ENCODE measurements around the gene GRB2. TPM values are rescaled to one million over a fixed set of nuclear protein-coding genes. Genes with fewer than 3 reads are reported as not detected.
A peak's percentile ranks its signal among the peaks of the same experiment; 100 is the strongest.

The GRB2 gene
- total RNA-seq, 1 experiment from 2014 or later = 79.7 TPM

DNA sequence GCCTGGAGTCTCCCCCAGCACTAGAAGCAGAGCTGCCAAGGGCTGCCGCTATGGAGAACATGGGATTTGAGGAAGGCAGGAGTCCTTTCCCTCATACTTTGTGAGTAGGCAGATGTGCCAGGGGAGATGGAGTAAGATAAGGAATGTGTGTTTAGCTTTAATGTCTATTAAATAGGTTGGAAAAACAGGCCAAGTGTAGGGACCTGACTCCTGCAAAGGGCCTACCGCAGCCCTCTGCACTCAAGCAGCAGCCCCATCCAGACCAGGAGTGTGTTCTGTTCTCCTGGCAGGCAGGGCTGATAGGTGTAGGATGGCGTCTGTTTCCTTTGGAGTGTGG, 132.7 kb downstream of the GRB2 start:
- no peak for TF ChIP-seq CTCF (IDR thresholded peaks at IDR 0.05; ENCODE audit: unreplicated experiment)
- H3K27me3 Mint-ChIP-seq (ENCODE audit: unreplicated experiment) = no peaks in the 10 kb centered on the region
- intact Hi-C loops (cut with micrococcal nuclease; ENCODE audit: unreplicated experiment) = no loop called here
- BruUV-seq (replicated peaks) = no TSS peak
- CTCF ChIA-PET = no interaction called here
- no peaks in the 10 kb centered on the region for H3K9me3 Mint-ChIP-seq (ENCODE audit: low read depth, unreplicated experiment)
- peaks cover 48% of the 10 kb centered on the region for H3K36me3 Mint-ChIP-seq (ENCODE audit: insufficient read depth, unreplicated experiment)
- no peak for DNase-seq
- H3K4me1 Mint-ChIP-seq (ENCODE audit: low read depth, unreplicated experiment) = peaks cover 15% of the 10 kb centered on the region
- H3K4me3 Mint-ChIP-seq (ENCODE audit: low read depth, unreplicated experiment) = no peak overlapping the region
- no peak overlapping the region for H3K27ac Mint-ChIP-seq (ENCODE audit: unreplicated experiment)

DNA sequence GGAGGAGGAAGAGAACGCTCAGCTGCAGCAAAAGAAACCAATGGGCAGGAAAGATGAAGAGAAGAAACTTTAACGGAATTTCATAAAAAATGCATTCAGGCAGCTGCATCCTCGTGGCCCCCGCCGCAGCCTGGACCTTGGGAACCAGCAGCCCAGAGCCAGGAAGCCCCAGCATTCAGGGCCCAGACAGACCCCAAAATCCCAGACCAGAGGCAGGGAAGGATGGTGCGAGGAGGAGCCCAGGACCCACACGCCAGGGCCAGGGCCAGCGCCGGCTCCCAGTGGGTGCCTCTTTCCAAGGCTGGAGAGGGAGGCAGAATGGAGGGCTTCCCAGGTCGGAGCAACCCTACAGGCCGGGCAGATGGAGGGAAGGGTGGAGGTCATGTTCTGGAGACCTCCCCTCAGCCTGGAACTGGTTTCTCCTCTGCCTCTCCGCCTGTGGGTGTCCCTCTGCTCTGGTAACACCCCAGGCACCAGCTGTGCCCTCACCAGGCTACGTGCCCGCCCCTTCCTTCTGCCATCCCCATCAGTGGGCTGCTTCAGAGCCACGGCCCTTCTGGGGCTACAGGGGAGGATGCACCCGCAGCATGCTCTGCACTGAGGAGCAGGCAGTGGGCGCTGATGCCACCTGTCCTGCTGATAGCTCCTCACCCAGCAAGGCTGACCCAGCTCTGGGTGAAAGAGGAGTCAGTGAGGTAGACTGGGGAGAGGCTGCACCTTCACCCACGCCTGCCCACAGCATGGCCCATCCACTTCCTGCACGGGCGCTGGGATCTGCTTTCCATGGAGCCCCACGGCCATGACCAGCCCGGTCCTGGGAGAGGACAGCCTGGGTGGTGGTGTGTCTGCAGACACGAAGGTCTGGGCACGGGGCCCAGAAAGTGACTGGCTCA, 133.3 kb downstream of the GRB2 start:
- peaks cover 13% of the 10 kb centered on the region for H3K4me1 Mint-ChIP-seq (ENCODE audit: low read depth, unreplicated experiment)
- peak overlapping the region; percentile 91 for H3K4me3 Mint-ChIP-seq (ENCODE audit: low read depth, unreplicated experiment)
- intact Hi-C loops (cut with micrococcal nuclease; ENCODE audit: unreplicated experiment) = no loop called here
- H3K27me3 Mint-ChIP-seq (ENCODE audit: unreplicated experiment) = no peaks in the 10 kb centered on the region
- no TSS peak for BruUV-seq (replicated peaks)
- no peak for TF ChIP-seq CTCF (IDR thresholded peaks at IDR 0.05; ENCODE audit: unreplicated experiment)
- H3K27ac Mint-ChIP-seq (ENCODE audit: unreplicated experiment) = peak overlapping the region; percentile 73
- no peak for DNase-seq
- H3K36me3 Mint-ChIP-seq (ENCODE audit: insufficient read depth, unreplicated experiment) = peaks cover 53% of the 10 kb centered on the region
- CTCF ChIA-PET = interaction anchor here (0.6 to 2.6 kb wide), 5 partner anchors 11 to 158 kb away, joined by 3 to 32 read pairs (median 8); partner anchors contain the start of genes GGA3, MRPS7, NUP85 and SLC25A19
- no peaks in the 10 kb centered on the region for H3K9me3 Mint-ChIP-seq (ENCODE audit: low read depth, unreplicated experiment)

GRCh38 chr17:75271233-75271954, 134.1 kb downstream of the GRB2 start:
- intact Hi-C loops (cut with micrococcal nuclease; ENCODE audit: unreplicated experiment) = no loop called here
- Mint-ChIP-seq H3K27me3 (ENCODE audit: unreplicated experiment) (no peaks in the 10 kb centered on the region), H3K4me3 (ENCODE audit: low read depth, unreplicated experiment) (peak overlapping the region; percentile 91), H3K36me3 (ENCODE audit: insufficient read depth, unreplicated experiment) (peaks cover 59% of the 10 kb centered on the region), H3K4me1 (ENCODE audit: low read depth, unreplicated experiment) (peaks cover 13% of the 10 kb centered on the region), H3K9me3 (ENCODE audit: low read depth, unreplicated experiment) (no peaks in the 10 kb centered on the region), H3K27ac (ENCODE audit: unreplicated experiment) (peak overlapping the region; percentile 73)
- DNase-seq = peak; percentile 92
- peak; percentile 70 for TF ChIP-seq CTCF (IDR thresholded peaks at IDR 0.05; ENCODE audit: unreplicated experiment)
- CTCF ChIA-PET = interaction anchor here (0.5 to 2.6 kb wide), 22 partner anchors 9 to 375 kb away, joined by 3 to 32 read pairs (median 3); partner anchors contain the start of genes GGA3, GRB2, MRPS7 and NUP85
- BruUV-seq (replicated peaks) = no TSS peak

GRCh38 chr17:75270966-75271232, 134.6 kb downstream of the GRB2 start, which contains the start of gene MIF4GD:
TSS of gene MIF4GD (minus strand) at chr17:75271231. CDS start at chr17:75270195, 1,036 bp downstream.
- Mint-ChIP-seq H3K27me3 (ENCODE audit: unreplicated experiment) (no peaks in the 10 kb centered on the region), H3K36me3 (ENCODE audit: insufficient read depth, unreplicated experiment) (peaks cover 62% of the 10 kb centered on the region), H3K4me3 (ENCODE audit: low read depth, unreplicated experiment) (peak within 1 kb of the TSS; percentile 91), H3K4me1 (ENCODE audit: low read depth, unreplicated experiment) (peaks cover 13% of the 10 kb centered on the region), H3K9me3 (ENCODE audit: low read depth, unreplicated experiment) (no peaks in the 10 kb centered on the region), H3K27ac (ENCODE audit: unreplicated experiment) (peak within 1 kb of the TSS; percentile 89)
- BruUV-seq (replicated peaks) = no TSS peak
- CTCF ChIA-PET = interaction anchor here (0.5 to 2.6 kb wide), 21 partner anchors 9 to 375 kb away, joined by 3 to 32 read pairs (median 3); partner anchors contain the start of genes GGA3, GRB2, MRPS7 and SLC25A19
- DNase-seq = no peak
- TF ChIP-seq CTCF (IDR thresholded peaks at IDR 0.05; ENCODE audit: unreplicated experiment) = no peak
- intact Hi-C loops (cut with micrococcal nuclease; ENCODE audit: unreplicated experiment) = no loop called here
